IMR-90 (cell line): ENCODE results near the gene ABCC9. TPM values are rescaled to one million over a fixed set of nuclear protein-coding genes. Genes with fewer than 3 reads are reported as not detected.

ENCODE experiments used
- ATAC-seq: fragments of 200-7000 bp; cut with Tn5 transposase; 2 replicates; pipeline ENCODE4 v1.9.1; 2020; ENCODE audit warnings: low read depth, mild to moderate bottlenecking, moderate library complexity
- BruUV-seq: library from RNA; stranded (reverse); fragments of 400-500 nt; replicated peaks from 2 replicates; lab custom pipeline; 2021; lab: Mats Ljungman, UMichigan
- CTCF ChIA-PET: fragments of 300-600 bp; formaldehyde crosslinking; extraction: SDS; loops from one replicate; lab custom pipeline; 2021; ENCODE audit warnings: antibody characterized with exemption; lab: Yijun Ruan, JAX
- POLR2A ChIA-PET: fragments of 300-600 bp; sonication (Branson Sonifier 250); formaldehyde crosslinking; loops from one replicate; lab custom pipeline; 2022; ENCODE audit warnings: antibody characterized with exemption; ENCODE audit not compliant: unreplicated experiment; lab: Charles Lee
- DNase-seq: peaks from one replicate; pipeline ENCODE4 v3.0.0; 2013
- H2AFZ ChIP-seq: replicated peaks from 2 replicates; pipeline ENCODE3; 2013; ENCODE audit warnings: low read length, mild to moderate bottlenecking; ENCODE audit not compliant: poor library complexity
- H2AK5ac ChIP-seq: 2 replicates; pipeline ENCODE4 v1.6.1; 2013; ENCODE audit warnings: low read depth, low read length, inconsistent platforms
- H2AK9ac ChIP-seq: replicated peaks from 2 replicates; pipeline ENCODE3; 2013; ENCODE audit warnings: mild to moderate bottlenecking, low read depth, low read length, moderate library complexity; ENCODE audit not compliant: poor library complexity
- H2BK120ac ChIP-seq: 2 replicates; pipeline ENCODE4 v1.6.1; 2013; ENCODE audit warnings: low read depth, low read length, inconsistent platforms
- H2BK15ac ChIP-seq: 3 replicates; pipeline ENCODE4 v1.6.1; 2013; ENCODE audit warnings: low read depth, low read length, inconsistent platforms
- H2BK20ac ChIP-seq: 2 replicates; pipeline ENCODE4 v1.6.1; 2013; ENCODE audit warnings: low read depth, mild to moderate bottlenecking, inconsistent platforms, low read length, moderate library complexity
- H2BK5ac ChIP-seq: 2 replicates; pipeline ENCODE4 v1.6.1; 2013; ENCODE audit warnings: mild to moderate bottlenecking, low read depth, low read length, inconsistent platforms; ENCODE audit not compliant: poor library complexity, severe bottlenecking
- H3K14ac ChIP-seq: replicated peaks from 2 replicates; pipeline ENCODE4 v1.6.1; 2013; ENCODE audit warnings: low read depth, low read length, inconsistent platforms
- H3K18ac ChIP-seq: 2 replicates; pipeline ENCODE4 v1.6.1; 2013; ENCODE audit warnings: low read depth, low read length, control low read depth
- H3K23ac ChIP-seq: 2 replicates; pipeline ENCODE4 v1.6.1; 2013; ENCODE audit warnings: low read depth, low read length, inconsistent platforms
- H3K27ac ChIP-seq: 2 replicates; pipeline ENCODE4 v1.5.1; 2013; ENCODE audit warnings: mild to moderate bottlenecking, control low read depth, low read length; ENCODE audit not compliant: insufficient read depth
- H3K27me3 ChIP-seq: 2 replicates; pipeline ENCODE4 v1.6.1; 2013; ENCODE audit warnings: low read length; ENCODE audit not compliant: control insufficient read depth, insufficient read depth
- H3K36me3 ChIP-seq: 2 replicates; pipeline ENCODE4 v1.6.1; 2013; ENCODE audit warnings: low read length, mixed read lengths; ENCODE audit not compliant: control insufficient read depth, insufficient read depth
- H3K4ac ChIP-seq: 2 replicates; pipeline ENCODE4 v1.6.1; 2013; ENCODE audit warnings: low read depth, low read length, inconsistent platforms
- H3K4me1 ChIP-seq: 2 replicates; pipeline ENCODE4 v1.6.1; 2013; ENCODE audit warnings: low read length, mixed read lengths; ENCODE audit not compliant: control insufficient read depth, insufficient read depth
- H3K4me2 ChIP-seq: 2 replicates; pipeline ENCODE4 v1.6.1; 2013; ENCODE audit warnings: low read depth, mild to moderate bottlenecking, control low read depth, low read length, moderate library complexity
- H3K4me3 ChIP-seq: 2 replicates; pipeline ENCODE4 v1.5.1; 2013; ENCODE audit warnings: low read depth, mild to moderate bottlenecking, control low read depth, low read length, moderate library complexity; ENCODE audit not compliant: insufficient read depth
- H3K56ac ChIP-seq: 2 replicates; pipeline ENCODE4 v1.6.1; 2013; ENCODE audit warnings: low read length, inconsistent platforms; ENCODE audit not compliant: insufficient read depth; ENCODE audit errors: extremely low read depth
- H3K79me1 ChIP-seq, 2 experiments: 2 replicates each; pipeline ENCODE4 v1.6.1; 2013; ENCODE audit warnings: low read length in 2 of 2, inconsistent platforms in 1 of 2, low read depth in 1 of 2
- H3K9ac ChIP-seq: 2 replicates; pipeline ENCODE4 v1.6.1; 2013; ENCODE audit warnings: low read depth, low read length, control low read depth
- H3K9me1 ChIP-seq: 2 replicates; pipeline ENCODE4 v1.6.1; 2013; ENCODE audit warnings: low read length, inconsistent platforms; ENCODE audit not compliant: insufficient read depth
- H3K9me3 ChIP-seq: 2 replicates; pipeline ENCODE4 v1.6.1; 2013; ENCODE audit warnings: low read length; ENCODE audit not compliant: control insufficient read depth, insufficient read depth
- H4K20me1 ChIP-seq: 2 replicates; pipeline ENCODE4 v1.6.1; 2013; ENCODE audit warnings: low read length, inconsistent platforms; ENCODE audit not compliant: insufficient read depth
- H4K5ac ChIP-seq: 2 replicates; pipeline ENCODE4 v1.6.1; 2013; ENCODE audit warnings: mild to moderate bottlenecking, low read depth, low read length, control low read depth
- H4K8ac ChIP-seq, 2 experiments: 2 replicates each; pipeline ENCODE4 v1.6.1; 2013; ENCODE audit warnings: low read depth in 2 of 2, low read length in 2 of 2, control low read depth in 1 of 2, inconsistent platforms in 1 of 2
- H4K91ac ChIP-seq: 2 replicates; pipeline ENCODE4 v1.6.1; 2013; ENCODE audit warnings: low read depth, low read length, inconsistent platforms; ENCODE audit not compliant: insufficient read depth
- BHLHE40 ChIP-seq: fragments of 150-350 bp; IDR thresholded peaks from 2 replicates; pipeline ENCODE4 v1.6.1; 2016; ENCODE audit warnings: mild to moderate bottlenecking, low read depth, low read length
- CHD1 ChIP-seq: IDR thresholded peaks from 2 replicates; pipeline ENCODE4 v1.6.1; 2012; ENCODE audit warnings: low read depth, low read length, improper control_type of control experiment
- FOS ChIP-seq: fragments of 150-350 bp; IDR thresholded peaks from 2 replicates; pipeline ENCODE4 v1.6.1; 2016; ENCODE audit warnings: low read depth, low read length
- MAFK ChIP-seq: IDR thresholded peaks from 2 replicates; pipeline ENCODE4 v1.6.1; 2012; ENCODE audit warnings: low read depth, low read length, improper control_type of control experiment
- NFE2L2 ChIP-seq: fragments of 150-350 bp; IDR thresholded peaks from 2 replicates; pipeline ENCODE4 v1.6.1; 2016; ENCODE audit warnings: low read depth, mild to moderate bottlenecking, low read length
- RAD21 ChIP-seq: IDR thresholded peaks from 2 replicates; pipeline ENCODE4 v1.6.1; 2012; ENCODE audit warnings: low read length, improper control_type of control experiment
- SMC3 ChIP-seq: fragments of 150-350 bp; IDR thresholded peaks from 2 replicates; pipeline ENCODE4 v1.6.1; 2016; ENCODE audit warnings: low read depth, mild to moderate bottlenecking, antibody characterized with exemption, low read length, moderate library complexity
- WGBS, 2 experiments: methylation state at CpG; one replicate each; pipeline versions ENCODE4 v1.1.5 to v1.1.7; 2013; ENCODE audit warnings: missing lambda C conversion rate in 2 of 2; ENCODE audit not compliant: insufficient read length in 1 of 2; ENCODE audit errors: extremely low coverage in 2 of 2; 5-methylcytosine and 5-hydroxymethylcytosine counted together
- dilution Hi-C: fragments of 300-500 bp; cut with HindIII; formaldehyde crosslinking; loops from one replicate; pipeline ENCODE4 v1.14.3; 2018; ENCODE audit warnings: low sequenced_read_pairs; ENCODE audit not compliant: unreplicated experiment
- in situ Hi-C: fragments of 300-500 bp; cut with MboI; formaldehyde crosslinking; loops from 3 replicates; pipeline ENCODE4 v1.14.3; 2019; ENCODE audit warnings: low sequenced_read_pairs, inconsistent platforms, mixed read lengths
- intact Hi-C: fragments of 100-400 bp; cut with micrococcal nuclease; formaldehyde crosslinking; loops from 2 replicates; pipeline ENCODE4 v1.10.0; 2022
- polyA plus RNA-seq, 3 experiments: library from polyadenylated mRNA; depleted of rRNA; stranded (reverse); fragments of >200 nt; gene quantifications; 2 replicates each; pipeline ENCODE4 v1.2.3, GENCODE V29; 2012; ENCODE audit warnings: low replicate concordance in 1 of 3
- total RNA-seq: library from RNA; depleted of rRNA; stranded (reverse); fragments of >200 nt; gene quantifications from 2 replicates; pipeline ENCODE4 v1.2.3, GENCODE V29; 2012
- TF ChIP-seq, protein P1 (sequence below): conservative IDR thresholded peaks from 2 replicates; pipeline ENCODE4 v1.5.1; 2012; ENCODE audit warnings: mild to moderate bottlenecking, low read depth, low read length, improper control_type of control experiment

ABCC9 gene
- total and polyA plus RNA-seq, 2 of the 4 experiments (the other 2 are of a cell fraction) = 1.2 to 6.6 TPM

DNA sequence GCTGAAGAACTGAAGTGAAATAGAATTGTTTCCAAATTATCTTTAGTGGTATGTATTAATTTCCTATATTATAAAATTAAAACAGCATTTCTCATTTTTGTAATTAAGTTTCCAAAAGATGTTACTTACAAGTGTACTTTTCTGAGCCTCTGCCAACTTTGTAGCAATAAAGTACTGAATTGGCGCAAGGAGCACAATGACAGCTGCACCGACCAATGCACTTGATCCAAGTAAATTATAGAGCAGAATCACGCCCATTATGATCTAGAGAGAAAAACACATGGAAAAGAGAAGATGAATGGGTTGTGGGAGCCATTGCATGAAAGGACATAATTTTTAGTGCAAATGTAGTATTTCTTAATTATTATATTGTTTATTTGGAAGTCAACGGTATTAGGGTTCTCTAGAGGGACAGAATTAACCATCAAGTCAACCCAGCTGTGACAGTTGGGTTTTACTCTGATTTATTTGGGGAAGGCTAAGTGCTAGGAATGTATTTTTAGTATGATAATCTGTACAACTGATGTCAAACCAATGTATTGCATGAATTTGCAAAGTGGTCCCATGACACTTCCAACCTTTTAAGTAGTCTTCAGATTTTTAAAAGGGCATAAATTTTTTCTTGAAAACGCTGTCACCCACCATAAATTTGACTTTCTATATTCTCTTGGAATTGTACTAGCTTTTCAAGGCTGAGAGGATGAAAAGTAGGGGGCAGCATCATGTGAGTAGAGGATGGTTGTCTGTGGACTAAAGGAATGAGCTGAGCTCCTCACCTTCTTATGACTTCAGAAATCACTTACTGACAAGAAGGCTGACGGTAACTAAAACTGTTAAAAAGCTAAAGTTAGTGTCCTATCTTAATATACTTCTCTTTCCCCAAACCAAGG is 33.0 kb downstream of the ABCC9 start (continued):
- TF ChIP-seq MAFK = no peak

DNA sequence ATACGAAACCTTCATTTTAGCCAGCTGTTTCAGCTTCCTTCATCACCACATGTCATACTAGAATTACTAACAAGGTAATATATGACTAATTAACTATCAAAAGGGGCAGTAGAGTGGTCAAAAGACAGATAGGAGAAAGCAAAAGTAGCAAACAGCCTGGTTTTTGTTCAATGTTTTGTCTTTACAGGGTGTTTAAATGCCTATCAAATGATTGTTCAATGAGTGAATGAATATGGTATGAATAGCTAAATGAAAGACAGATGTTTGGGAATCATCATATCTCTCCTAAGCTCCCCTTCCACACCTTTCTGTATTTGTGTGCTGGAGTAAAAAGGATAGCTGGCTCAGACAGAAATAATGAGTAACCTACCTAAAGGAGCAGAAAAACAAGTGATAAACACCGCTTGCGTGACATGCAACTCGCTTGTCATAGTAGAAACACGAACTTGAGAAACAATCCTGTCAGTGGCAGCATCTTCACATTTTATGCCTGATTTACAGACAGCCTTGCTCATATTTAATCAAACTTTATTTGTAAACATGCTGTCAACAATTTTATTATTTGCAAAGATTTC is 34.2 kb downstream of the ABCC9 start:
- no peaks in the 10 kb centered on the region for H3K27me3 ChIP-seq
- no peak overlapping the region for H2AFZ ChIP-seq
- no peaks in the 10 kb centered on the region for H3K9me3 ChIP-seq
- H2AK9ac ChIP-seq = no peak overlapping the region
- no peaks in the 10 kb centered on the region for H3K36me3 ChIP-seq
- no peak overlapping the region for H3K14ac ChIP-seq
- H3K18ac ChIP-seq = no peak overlapping the region; the same call in 1 of the 2 replicates
- no peak overlapping the region for H3K9ac ChIP-seq
- intact Hi-C loops (no loop called here), dilution Hi-C loops (no loop called here), in situ Hi-C loops (no loop called here)
- DNase-seq = peak; percentile 42
- TF ChIP-seq NFE2L2 (no peak), FOS (no peak), SMC3 (no peak), RAD21 (no peak), CHD1 (no peak), BHLHE40 (no peak)
- TF ChIP-seq, protein P1, sequence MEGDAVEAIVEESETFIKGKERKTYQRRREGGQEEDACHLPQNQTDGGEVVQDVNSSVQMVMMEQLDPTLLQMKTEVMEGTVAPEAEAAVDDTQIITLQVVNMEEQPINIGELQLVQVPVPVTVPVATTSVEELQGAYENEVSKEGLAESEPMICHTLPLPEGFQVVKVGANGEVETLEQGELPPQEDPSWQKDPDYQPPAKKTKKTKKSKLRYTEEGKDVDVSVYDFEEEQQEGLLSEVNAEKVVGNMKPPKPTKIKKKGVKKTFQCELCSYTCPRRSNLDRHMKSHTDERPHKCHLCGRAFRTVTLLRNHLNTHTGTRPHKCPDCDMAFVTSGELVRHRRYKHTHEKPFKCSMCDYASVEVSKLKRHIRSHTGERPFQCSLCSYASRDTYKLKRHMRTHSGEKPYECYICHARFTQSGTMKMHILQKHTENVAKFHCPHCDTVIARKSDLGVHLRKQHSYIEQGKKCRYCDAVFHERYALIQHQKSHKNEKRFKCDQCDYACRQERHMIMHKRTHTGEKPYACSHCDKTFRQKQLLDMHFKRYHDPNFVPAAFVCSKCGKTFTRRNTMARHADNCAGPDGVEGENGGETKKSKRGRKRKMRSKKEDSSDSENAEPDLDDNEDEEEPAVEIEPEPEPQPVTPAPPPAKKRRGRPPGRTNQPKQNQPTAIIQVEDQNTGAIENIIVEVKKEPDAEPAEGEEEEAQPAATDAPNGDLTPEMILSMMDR = no peak
- H4K20me1 ChIP-seq = no peaks in the 10 kb centered on the region
- peak; percentile 56 for ATAC-seq
- no peak overlapping the region for H2BK120ac ChIP-seq
- H4K8ac ChIP-seq = no peak overlapping the region
- H3K27ac ChIP-seq = no peak overlapping the region
- H2AK5ac ChIP-seq = no peak overlapping the region
- no peak overlapping the region for H3K4me3 ChIP-seq
- H3K23ac ChIP-seq = no peak overlapping the region
- WGBS, 2 experiments = 100% methylated on average over 2 of the region's 5 CpGs; no CpG with 5 or more reads in 1 of the 2 experiments
- H4K91ac ChIP-seq = no peak overlapping the region
- no peaks in the 10 kb centered on the region for H3K79me1 ChIP-seq
- H3K9me1 ChIP-seq = no peaks in the 10 kb centered on the region
- H4K5ac ChIP-seq = no peak overlapping the region
- no peak overlapping the region for H2BK5ac ChIP-seq
- no peak overlapping the region for H3K56ac ChIP-seq
- CTCF ChIA-PET = interaction anchor here (0.6 kb wide), 1 partner anchor 209 kb away, joined by 6 read pairs; no protein-coding TSS in a partner anchor
- BruUV-seq = no TSS peak
- 0 out of 2 replicates have a peak overlapping the region, but pooled peaks have one; percentile 5 for H3K4ac ChIP-seq
- H3K4me2 ChIP-seq = peak overlapping the region; percentile 40; the same call in 1 of the 2 replicates
- no peak overlapping the region for H2BK15ac ChIP-seq
- H2BK20ac ChIP-seq = no peak overlapping the region
- H3K4me1 ChIP-seq = no peaks in the 10 kb centered on the region
- POLR2A ChIA-PET = no interaction called here
